Stimulated activated CD8-positive, alpha-beta memory T cell treated with anti-CD3 and anti-CD28 coated beads, Interleukin-15, amount 100 ng/mL, for 48 hours (primary cell): Measurements from ENCODE around the gene CWC22.
"Not testable (repeated sequence)": the region's sequence is repeated elsewhere in the genome, so short reads cannot be mapped to it uniquely, and the experiment has no call there.

Source experiments
- DNase-seq, 2 donors: peaks; one replicate each; pipeline ENCODE4 v3.0.0-alpha.2; 2020; ENCODE audit warnings: low read depth in 2 of 2

The CWC22 gene

GRCh38 chr2:180003073-180003472 lies 4.0 kb downstream of the CWC22 start:
- DNase-seq, result no peak

- DNase-seq, result no peak
Observed at GRCh38 chr2:180002198-180002770, 4.8 kb downstream of the CWC22 start.

GRCh38 chr2:180001726-180002125 lies 5.4 kb downstream of the CWC22 start:
- DNase-seq, result no peak

GRCh38 chr2:180000434-180000833 lies 6.7 kb downstream of the CWC22 start:
- DNase-seq, result no peak

DNA sequence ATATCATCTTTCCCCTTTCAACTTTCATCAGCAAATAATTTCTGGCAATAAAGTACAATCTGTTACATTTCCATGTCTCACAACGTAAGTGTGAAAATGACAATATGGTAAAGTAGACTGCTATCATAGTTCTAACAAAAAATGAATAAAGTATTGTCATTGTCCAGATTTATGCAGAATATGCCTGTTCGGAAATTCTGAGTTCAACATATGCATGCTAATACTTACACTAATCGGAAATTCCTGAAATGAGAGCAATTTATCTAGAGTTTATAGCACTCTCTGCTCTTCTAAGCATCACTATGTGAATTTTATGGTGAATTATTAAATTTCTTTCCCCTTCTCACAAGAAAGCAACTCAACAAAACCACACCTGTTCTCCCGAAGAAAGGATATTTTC lies 8.1 kb downstream of the CWC22 start:
- DNase-seq, result no peak

DNA sequence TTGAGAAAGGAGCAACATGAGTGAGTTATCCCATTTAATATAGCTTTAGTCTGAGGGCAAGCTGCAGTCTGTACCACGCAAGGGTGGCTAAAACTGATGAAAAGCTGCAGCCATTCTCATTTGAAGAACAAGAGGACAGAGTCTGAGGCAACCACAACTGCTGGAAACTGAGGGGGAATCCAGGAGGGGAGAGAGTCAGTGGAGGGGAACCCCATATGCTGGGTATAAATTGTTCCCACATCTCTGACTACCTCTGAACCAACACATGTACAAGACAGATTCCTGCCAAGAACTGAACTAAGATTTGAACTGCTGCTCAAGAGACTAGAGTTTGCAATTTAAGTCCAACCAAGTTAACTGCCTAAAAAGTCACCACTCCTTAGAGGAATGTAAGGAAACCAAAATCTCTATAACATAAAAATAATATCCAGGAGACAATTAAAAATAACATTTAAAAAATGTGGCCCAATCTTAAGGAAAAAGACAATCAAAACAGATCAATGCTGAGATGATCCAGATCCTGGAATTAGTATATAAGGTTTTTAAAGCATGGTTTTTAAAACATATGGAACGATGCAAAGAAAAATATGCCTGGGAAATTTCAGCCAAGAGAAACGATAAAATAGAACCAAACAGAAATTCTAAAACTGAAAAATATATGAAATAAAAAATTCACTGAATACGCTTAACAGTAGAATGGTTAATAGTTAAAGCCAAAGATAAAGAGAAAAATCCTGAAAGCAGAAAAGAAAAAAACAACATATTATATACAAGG lies 11.2 kb downstream of the CWC22 start:
- DNase-seq, result no peak

DNA sequence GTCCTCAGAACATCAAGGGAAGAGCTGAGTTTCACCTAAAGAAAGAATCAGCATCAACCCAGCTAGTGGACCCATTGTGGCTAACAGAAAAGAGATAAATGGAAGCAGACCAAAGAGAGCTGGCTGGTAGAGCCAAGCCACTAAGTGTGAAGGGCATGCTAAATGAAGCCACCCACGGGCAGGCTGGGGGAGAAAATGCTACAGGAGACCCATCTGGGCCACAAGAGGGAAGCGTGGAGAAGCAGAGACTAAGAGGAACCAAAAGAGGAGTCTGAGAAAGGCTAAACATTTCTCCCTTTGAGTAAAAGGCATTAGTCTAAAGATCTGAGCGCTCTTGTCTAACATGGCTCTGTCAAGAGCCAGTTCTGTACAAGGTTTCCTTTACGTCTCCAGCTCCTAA lies 15.8 kb downstream of the CWC22 start:
- no peak for DNase-seq

GRCh38 chr2:179990676-179991317 lies 16.3 kb downstream of the CWC22 start:
- no peak for DNase-seq

GRCh38 chr2:179987916-179988315 lies 19.2 kb downstream of the CWC22 start:
- no peak for DNase-seq

- DNase-seq, result no peak
Observed at GRCh38 chr2:179985163-179985820, 21.8 kb downstream of the CWC22 start.

DNA sequence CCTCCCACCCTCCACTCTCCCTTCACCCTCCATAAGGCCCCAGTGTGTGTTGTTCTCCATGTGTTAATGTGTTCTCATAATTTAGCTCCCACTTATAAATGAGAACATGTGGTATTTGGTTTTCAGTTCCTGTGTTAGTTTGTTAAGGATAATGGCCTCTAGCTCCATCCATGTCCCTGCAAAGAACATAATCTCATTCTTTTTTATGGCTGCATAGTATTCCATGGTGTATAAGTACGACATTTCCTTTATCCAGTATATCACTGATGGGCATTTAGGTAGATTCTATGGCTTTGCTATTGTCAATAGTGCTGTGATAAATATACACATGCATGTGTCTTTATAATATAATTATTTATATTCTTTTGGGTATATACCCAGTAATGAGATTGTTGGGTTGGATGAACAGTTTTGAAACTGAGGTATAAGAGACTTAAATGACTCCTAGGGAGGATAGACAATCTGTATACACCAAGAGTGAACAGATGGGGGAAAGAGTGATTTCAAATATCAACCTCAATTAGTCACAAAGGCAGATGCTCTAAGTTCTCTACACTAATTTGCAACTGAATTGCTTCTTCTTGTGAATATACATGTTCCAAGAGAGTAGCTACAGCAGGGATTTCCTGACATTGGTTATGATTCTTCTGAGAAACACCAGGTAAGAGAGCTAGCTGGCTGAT lies 23.7 kb downstream of the CWC22 start:
- no peak for DNase-seq

GRCh38 chr2:179981085-179981484 lies 26.0 kb downstream of the CWC22 start:
- DNase-seq, result no peak

DNA sequence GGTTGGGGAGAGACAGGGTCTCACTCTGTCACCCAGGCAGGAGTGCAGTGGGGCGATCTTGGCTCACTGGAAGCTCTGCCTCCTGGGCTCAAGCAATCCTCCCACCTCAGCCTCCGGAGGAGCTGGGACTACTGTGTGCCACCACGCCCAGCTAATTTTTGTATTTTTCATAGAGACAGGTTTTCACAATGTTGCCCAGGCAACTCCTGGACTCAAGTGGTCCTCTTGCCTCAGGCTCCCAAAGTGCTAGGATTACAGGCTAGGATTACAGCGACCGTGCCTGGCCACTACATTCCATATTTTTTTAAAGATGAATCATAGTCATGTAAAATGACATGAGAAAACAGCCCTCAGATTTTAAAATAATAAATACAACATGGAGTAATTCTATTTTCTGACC lies 32.3 kb downstream of the CWC22 start:
- no peak for DNase-seq

DNA sequence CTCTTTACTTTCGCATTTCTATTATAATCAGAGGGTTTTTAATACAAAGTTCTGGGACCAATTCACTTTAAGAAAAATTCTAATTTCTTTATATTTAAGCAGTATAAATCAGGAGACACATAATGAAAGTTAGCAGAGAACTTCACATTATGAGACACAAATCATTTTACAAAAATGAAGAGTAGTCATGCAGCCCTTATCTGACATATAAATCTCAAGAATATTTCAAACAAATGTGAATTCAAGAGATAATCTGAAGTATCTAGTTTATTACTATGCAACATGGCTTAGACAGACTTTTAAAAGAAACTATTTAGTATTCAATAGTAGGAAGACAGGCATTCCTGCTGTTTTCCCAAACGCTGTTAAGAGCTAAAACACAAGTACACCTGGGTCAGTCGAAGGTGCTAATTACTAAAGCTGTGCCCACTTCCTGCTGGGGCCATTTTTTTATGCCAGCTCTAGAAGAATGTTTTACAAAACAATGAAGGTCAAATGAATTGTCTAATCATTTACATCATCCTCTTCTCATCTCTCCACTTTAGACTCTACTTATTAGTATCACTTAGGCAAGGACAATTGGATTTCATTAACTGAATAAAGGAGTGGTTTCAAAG lies 40.2 kb downstream of the CWC22 start:
- DNase-seq, result no peak

DNA sequence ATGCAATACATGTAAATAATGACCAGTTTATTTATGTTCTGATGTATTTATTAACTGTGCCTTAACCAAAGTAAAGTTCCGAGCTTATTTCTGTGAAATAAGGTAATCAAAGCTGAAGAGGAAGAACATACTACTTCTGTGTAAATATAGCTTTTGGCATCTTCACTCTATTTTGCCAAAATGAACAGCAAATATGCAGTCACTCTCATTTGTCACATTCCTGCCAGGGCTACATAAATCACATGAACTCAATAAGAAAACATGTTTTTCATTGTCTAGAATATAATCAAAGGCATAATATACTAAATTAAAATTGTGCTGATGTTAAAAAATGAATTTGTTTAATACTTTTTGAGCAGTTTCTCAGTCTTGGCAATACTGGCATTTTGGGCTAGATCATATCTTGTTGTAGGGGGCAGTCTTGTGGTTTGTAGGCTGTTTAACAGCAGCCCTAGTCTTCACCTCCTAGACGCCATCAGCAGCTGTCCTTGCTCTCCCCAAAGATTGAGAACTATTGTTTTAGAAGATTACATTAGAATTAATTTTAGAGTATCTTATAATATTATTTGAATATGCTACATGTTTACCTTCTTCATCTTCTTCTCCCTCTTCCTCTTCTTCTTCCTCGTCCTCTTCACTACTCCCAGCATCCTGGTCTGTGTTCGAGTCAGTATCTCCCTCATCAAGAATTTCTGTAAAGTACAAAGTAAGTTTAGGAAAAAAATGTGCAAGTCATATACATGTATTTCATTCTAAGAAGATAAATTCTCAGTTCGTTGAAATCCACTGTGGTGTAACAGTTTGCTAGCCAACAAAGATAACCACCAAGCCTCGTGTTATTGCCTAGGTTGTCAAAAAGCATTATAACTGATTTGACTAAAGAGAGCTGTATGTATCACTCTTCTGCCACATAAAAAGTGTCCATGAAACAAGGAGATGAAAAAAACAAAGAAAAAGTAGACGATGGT lies 41.5 kb downstream of the CWC22 start:
- no peak for DNase-seq

- DNase-seq, result no peak
Observed at GRCh38 chr2:179963626-179964025, 43.5 kb downstream of the CWC22 start.

DNA sequence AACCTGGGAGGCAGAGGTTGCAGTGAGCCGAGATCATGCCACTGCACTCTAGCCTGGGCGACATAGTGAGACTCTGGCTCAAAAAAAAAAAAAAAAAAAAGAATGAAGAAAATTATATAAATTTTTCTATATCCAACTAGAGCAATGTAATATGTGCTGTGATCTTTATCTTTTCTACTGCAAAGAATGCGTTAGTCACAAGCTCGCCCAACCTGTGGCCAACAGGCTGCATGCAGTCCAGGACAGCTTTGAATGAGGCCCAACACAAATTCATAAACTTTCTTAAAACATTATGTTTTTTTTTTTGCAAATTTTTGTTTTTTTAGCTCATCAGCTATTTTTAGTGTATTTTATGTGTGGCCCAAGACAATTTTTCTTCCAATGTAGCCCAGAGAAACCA lies 48.8 kb downstream of the CWC22 start:
- DNase-seq, result not testable (repeated sequence)

GRCh38 chr2:179954026-179954425 lies 53.1 kb downstream of the CWC22 start:
- DNase-seq, result no peak

DNA sequence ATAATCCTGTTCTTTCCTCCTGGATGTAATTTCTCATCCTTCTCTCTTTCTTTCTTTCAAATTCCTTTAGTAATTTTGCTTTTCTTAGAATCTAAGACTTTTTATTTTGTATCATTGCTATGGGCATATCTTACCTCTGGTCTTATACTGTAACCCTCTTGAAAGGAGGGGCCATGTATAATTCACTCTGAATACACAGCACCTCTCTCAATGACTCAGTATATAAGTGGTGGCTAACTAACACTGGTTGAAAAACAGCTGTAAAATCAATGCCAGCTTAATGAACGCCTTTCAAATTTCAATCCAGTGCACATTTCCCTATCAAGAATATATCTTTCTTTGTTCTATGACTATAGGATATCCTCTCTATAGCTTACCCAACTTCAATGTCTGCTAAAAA lies 53.7 kb downstream of the CWC22 start:
- no peak for DNase-seq

DNA sequence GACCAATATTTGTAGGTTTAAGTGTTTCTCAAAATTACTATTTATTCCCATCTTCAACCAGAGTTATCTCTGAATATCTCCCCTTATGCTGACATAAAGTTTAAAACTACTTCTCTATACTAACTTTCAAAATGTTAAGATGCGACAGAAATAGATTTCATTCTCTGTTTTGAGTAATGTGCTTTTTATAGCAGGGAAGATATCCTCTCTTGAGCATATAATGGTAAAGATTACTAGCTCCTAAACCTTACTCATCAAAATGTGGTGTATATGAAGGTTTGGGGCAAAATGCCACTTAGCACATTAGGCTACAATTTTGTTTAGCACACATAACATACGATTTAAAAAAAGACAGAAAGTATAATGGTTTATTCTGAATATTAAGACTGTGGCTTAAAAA lies 54.4 kb downstream of the CWC22 start:
- DNase-seq, result no peak
